HFFc6 (cell line): ENCODE results near the gene RFLNA. TPM values are rescaled to one million over a fixed set of nuclear protein-coding genes. Genes with fewer than 3 reads are reported as not detected.

Experiments
- DNase-seq: peaks from one replicate; pipeline ENCODE4 v3.0.0-alpha.2; 2018
- H3K27ac Mint-ChIP-seq: 2 replicates; pipeline ENCODE4 v1.8.0; 2020; ENCODE audit warnings: mild to moderate bottlenecking, mixed read lengths
- H3K27me3 Mint-ChIP-seq: 2 replicates; pipeline ENCODE4 v1.8.0; 2021; ENCODE audit warnings: mild to moderate bottlenecking, moderate library complexity, mixed read lengths; ENCODE audit not compliant: insufficient read depth
- H3K36me3 Mint-ChIP-seq: 2 replicates; pipeline ENCODE4 v1.8.0; 2021; ENCODE audit warnings: low read depth, mixed read lengths
- H3K4me1 Mint-ChIP-seq: 2 replicates; pipeline ENCODE4 v1.8.0; 2020; ENCODE audit warnings: low read depth, mixed read lengths
- H3K4me3 Mint-ChIP-seq: 2 replicates; pipeline ENCODE4 v1.8.0; 2020; ENCODE audit warnings: mild to moderate bottlenecking, moderate library complexity, mixed read lengths
- H3K9me3 Mint-ChIP-seq: 2 replicates; pipeline ENCODE4 v1.8.0; 2020; ENCODE audit warnings: mild to moderate bottlenecking, mixed read lengths
- total RNA-seq, 6 experiments: library from RNA; stranded (reverse); fragmentation: NEBNext Ultra II Directional; extraction: Animal tissue kit (Norgen Biotek cat#: 25700); gene quantifications; 2 replicates in 1 of 6; 3 replicates in 5 of 6; pipeline ENCODE4 v1.2.3, GENCODE V29; 2021
- TF ChIP-seq, protein P1 (sequence below): fragments of 200-600 bp; sonication (generic); IDR thresholded peaks from 2 replicates; pipeline ENCODE4 v1.5.0; 2021; ENCODE audit warnings: antibody characterized with exemption, mild to moderate bottlenecking

Gene RFLNA
- total RNA-seq, 6 experiments from 2014 or later = not detected

GRCh38 chr12:124283326-124283725, 11.6 kb upstream of the RFLNA start:
- DNase-seq = no peak
- TF ChIP-seq, protein P1, sequence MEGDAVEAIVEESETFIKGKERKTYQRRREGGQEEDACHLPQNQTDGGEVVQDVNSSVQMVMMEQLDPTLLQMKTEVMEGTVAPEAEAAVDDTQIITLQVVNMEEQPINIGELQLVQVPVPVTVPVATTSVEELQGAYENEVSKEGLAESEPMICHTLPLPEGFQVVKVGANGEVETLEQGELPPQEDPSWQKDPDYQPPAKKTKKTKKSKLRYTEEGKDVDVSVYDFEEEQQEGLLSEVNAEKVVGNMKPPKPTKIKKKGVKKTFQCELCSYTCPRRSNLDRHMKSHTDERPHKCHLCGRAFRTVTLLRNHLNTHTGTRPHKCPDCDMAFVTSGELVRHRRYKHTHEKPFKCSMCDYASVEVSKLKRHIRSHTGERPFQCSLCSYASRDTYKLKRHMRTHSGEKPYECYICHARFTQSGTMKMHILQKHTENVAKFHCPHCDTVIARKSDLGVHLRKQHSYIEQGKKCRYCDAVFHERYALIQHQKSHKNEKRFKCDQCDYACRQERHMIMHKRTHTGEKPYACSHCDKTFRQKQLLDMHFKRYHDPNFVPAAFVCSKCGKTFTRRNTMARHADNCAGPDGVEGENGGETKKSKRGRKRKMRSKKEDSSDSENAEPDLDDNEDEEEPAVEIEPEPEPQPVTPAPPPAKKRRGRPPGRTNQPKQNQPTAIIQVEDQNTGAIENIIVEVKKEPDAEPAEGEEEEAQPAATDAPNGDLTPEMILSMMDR = no peak
- Mint-ChIP-seq H3K4me3 (no peak overlapping the region), H3K4me1 (no peaks in the 10 kb centered on the region), H3K9me3 (peaks cover 17% of the 10 kb centered on the region), H3K36me3 (peaks cover 7% of the 10 kb centered on the region), H3K27ac (no peak overlapping the region), H3K27me3 (peaks cover 42% of the 10 kb centered on the region)

- Mint-ChIP-seq H3K27ac (no peak overlapping the region), H3K4me1 (peaks cover 10% of the 10 kb centered on the region), H3K9me3 (peaks cover 17% of the 10 kb centered on the region), H3K4me3 (no peak overlapping the region), H3K27me3 (peaks cover 35% of the 10 kb centered on the region), H3K36me3 (peaks cover 7% of the 10 kb centered on the region)
- TF ChIP-seq, protein P1 = no peak
- no peak for DNase-seq
Observed at GRCh38 chr12:124284368-124284767, 10.5 kb upstream of the RFLNA start.

DNA sequence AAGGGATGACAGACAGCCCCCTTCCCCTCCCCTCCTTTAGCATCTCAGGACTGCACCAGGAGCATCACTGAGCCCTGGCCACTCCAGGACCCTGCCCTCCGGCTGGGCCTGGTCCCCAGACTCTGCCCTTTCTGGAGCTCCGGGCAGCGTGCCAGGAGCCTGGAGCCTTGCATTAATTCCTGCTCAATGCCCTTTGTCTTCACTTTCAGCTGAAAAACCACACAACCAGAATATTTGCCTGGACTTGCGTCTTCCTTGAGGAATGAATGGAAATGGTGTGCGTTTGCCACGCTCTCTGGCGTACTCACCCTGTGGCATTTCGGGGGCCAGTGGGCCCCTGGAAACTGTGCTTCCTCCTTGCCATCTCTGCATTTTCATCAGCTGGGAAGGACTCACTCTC, 8.5 kb upstream of the RFLNA start:
- Mint-ChIP-seq H3K4me3 (no peak overlapping the region), H3K36me3 (peaks cover 7% of the 10 kb centered on the region), H3K27me3 (peaks cover 33% of the 10 kb centered on the region), H3K27ac (no peak overlapping the region), H3K4me1 (peaks cover 19% of the 10 kb centered on the region), H3K9me3 (peaks cover 17% of the 10 kb centered on the region)
- no peak for DNase-seq
- TF ChIP-seq, protein P1 = no peak

GRCh38 chr12:124286971-124287370, 7.9 kb upstream of the RFLNA start:
- H3K4me1 Mint-ChIP-seq = peaks cover 19% of the 10 kb centered on the region
- H3K27ac Mint-ChIP-seq = no peak overlapping the region
- peaks cover 31% of the 10 kb centered on the region for H3K27me3 Mint-ChIP-seq
- H3K36me3 Mint-ChIP-seq = peaks cover 7% of the 10 kb centered on the region
- peaks cover 17% of the 10 kb centered on the region for H3K9me3 Mint-ChIP-seq
- TF ChIP-seq, protein P1 = no peak
- H3K4me3 Mint-ChIP-seq = no peak overlapping the region
- DNase-seq = no peak

DNA sequence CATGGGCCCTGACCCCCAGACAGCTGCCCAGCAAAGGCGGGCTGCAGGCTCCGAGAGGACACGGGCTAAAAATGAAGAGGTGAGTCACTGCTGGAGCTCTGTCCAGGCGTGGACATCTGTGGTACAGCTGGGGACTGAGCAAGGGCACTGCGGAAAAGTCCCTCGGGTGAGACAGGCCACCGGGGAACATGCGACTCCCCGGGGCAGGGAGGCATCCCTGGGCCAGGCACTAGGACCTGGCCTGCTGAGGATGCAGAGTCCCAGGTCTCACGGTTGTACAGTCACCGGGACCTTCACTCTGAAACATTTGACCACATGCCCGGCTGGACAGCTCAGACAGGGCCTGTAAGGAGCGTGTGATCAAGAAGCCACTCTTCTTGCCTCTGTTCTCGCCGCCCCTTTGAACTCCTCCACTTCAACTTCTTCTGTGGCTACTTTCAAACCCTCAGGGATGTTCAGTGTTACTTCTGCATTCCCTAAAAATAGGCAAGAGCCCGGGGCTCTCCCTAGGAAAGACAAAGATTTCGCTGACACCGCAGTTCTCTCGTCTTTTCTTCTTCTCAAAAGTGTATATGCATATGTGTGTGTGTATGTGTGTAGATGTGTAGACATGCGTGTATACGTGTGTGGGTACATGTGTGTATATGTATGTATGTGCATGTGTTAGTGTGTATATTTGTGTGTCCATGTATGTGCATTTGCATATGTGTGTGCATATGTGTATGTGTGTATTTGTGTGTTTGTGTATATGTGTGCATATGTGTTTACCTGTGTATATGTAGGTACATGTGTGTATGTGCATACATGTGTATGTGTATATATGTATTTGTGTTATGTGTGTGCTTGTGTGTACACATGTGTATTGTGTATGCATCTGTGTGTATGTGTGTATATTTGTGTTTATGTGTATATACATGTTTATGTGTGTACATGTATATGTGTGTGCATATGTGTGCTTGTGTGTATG, 5.0 kb upstream of the RFLNA start:
- peaks cover 8% of the 10 kb centered on the region for H3K9me3 Mint-ChIP-seq
- H3K36me3 Mint-ChIP-seq = peaks cover under 1% of the 10 kb centered on the region
- H3K4me1 Mint-ChIP-seq = peaks cover 19% of the 10 kb centered on the region
- H3K27ac Mint-ChIP-seq = peak overlapping the region; percentile 21; the same call in 1 of the 2 replicates
- peak overlapping the region; percentile 76 for H3K4me3 Mint-ChIP-seq
- TF ChIP-seq, protein P1 = no peak
- peaks cover 50% of the 10 kb centered on the region for H3K27me3 Mint-ChIP-seq
- peak; percentile 41 for DNase-seq
